CD14-positive monocyte (primary cell): ENCODE results near the gene FREM1. TPM values are rescaled to one million over a fixed set of nuclear protein-coding genes. Genes with fewer than 3 reads are reported as not detected.

Experiments used
- DNase-seq, 3 donors: peaks; one replicate each; pipeline ENCODE4 v3.0.0-alpha.2; 2011 to 2022
- H2AFZ ChIP-seq: 2 replicates; pipeline ENCODE4 v1.6.0; 2012; ENCODE audit warnings: mild to moderate bottlenecking, low read depth, low read length, inconsistent platforms; ENCODE audit not compliant: insufficient read depth, poor library complexity, severe bottlenecking
- H3K27ac ChIP-seq, 2 donors: 1 replicate in 1 of 2; 2 replicates in 1 of 2; pipeline ENCODE4 v1.5.1; 2012 to 2013; ENCODE audit warnings: low read length in 2 of 2, control low read depth in 1 of 2, inconsistent platforms in 1 of 2, low read depth in 1 of 2, mild to moderate bottlenecking in 1 of 2
- H3K27me3 ChIP-seq, 2 donors: one replicate each; pipeline versions ENCODE4 v1.6.0 to v1.6.1; 2011 to 2013; ENCODE audit warnings: low read length in 2 of 2; ENCODE audit not compliant: control insufficient read depth in 2 of 2, insufficient read depth in 2 of 2
- H3K36me3 ChIP-seq, 2 donors: replicated peaks in 1 of 2; 1 replicate in 1 of 2; 2 replicates in 1 of 2; pipeline versions ENCODE4 v1.5.1 to v1.6.1; 2012 to 2013; ENCODE audit warnings: low read length in 2 of 2, control low read depth in 1 of 2, inconsistent platforms in 1 of 2, mild to moderate bottlenecking in 1 of 2; ENCODE audit not compliant: insufficient read depth in 2 of 2, control insufficient read depth in 1 of 2
- H3K4me1 ChIP-seq, 2 donors: 1 replicate in 1 of 2; 2 replicates in 1 of 2; pipeline versions ENCODE4 v1.5.1 to v1.6.1; 2012 to 2013; ENCODE audit warnings: low read length in 2 of 2, control low read depth in 1 of 2, inconsistent platforms in 1 of 2, mild to moderate bottlenecking in 1 of 2, moderate library complexity in 1 of 2; ENCODE audit not compliant: insufficient read depth in 2 of 2, control insufficient read depth in 1 of 2
- H3K4me2 ChIP-seq: replicated peaks from 2 replicates; pipeline ENCODE3; 2012; ENCODE audit warnings: low read length, moderate library complexity, mild to moderate bottlenecking; ENCODE audit not compliant: poor library complexity, severe bottlenecking; ENCODE audit errors: extremely low read depth
- H3K4me3 ChIP-seq, 3 experiments: fragments of 200-600 bp in 1 of 3; sonication (generic) in 1 of 3; replicated peaks in 1 of 3; 1 replicate in 2 of 3; 2 replicates in 1 of 3; pipeline ENCODE4 v1.5.1; 2011 to 2013; ENCODE audit warnings: low read length in 3 of 3, mild to moderate bottlenecking in 3 of 3, control low read depth in 2 of 3, low read depth in 2 of 3, inconsistent platforms in 1 of 3, moderate library complexity in 1 of 3
- H3K79me2 ChIP-seq: 2 replicates; pipeline ENCODE4 v1.6.0; 2012; ENCODE audit warnings: mild to moderate bottlenecking, control low read depth, inconsistent platforms, low read length, moderate library complexity; ENCODE audit not compliant: insufficient read depth
- H3K9ac ChIP-seq: 2 replicates; pipeline ENCODE4 v1.6.0; 2017; ENCODE audit warnings: low read length, mild to moderate bottlenecking; ENCODE audit not compliant: insufficient read depth, poor library complexity, severe bottlenecking
- H3K9me3 ChIP-seq, 2 donors: replicated peaks in 1 of 2; 1 replicate in 1 of 2; 2 replicates in 1 of 2; pipeline versions ENCODE4 v1.5.1 to v1.6.1; 2012 to 2013; ENCODE audit warnings: low read length in 2 of 2, control low read depth in 1 of 2; ENCODE audit not compliant: control insufficient read depth in 1 of 2, insufficient read depth in 1 of 2
- H4K20me1 ChIP-seq: 2 replicates; pipeline ENCODE4 v1.6.0; 2012; ENCODE audit warnings: mild to moderate bottlenecking, low read length, control low read depth, moderate library complexity; ENCODE audit not compliant: insufficient read depth
- H3K27ac Mint-ChIP-seq, 7 donors: one replicate each; pipeline ENCODE4 v1.8.0; 2020; ENCODE audit warnings: mild to moderate bottlenecking in 7 of 7, mixed read lengths in 7 of 7, moderate library complexity in 6 of 7, inconsistent platforms in 2 of 7
- H3K27me3 Mint-ChIP-seq, 3 donors: one replicate each; pipeline ENCODE4 v1.8.0; 2021 to 2022; ENCODE audit warnings: low read depth in 3 of 3, mild to moderate bottlenecking in 3 of 3, mixed read lengths in 3 of 3, moderate library complexity in 3 of 3, inconsistent platforms in 1 of 3
- H3K36me3 Mint-ChIP-seq, 2 donors: one replicate each; pipeline ENCODE4 v1.8.0; 2020; ENCODE audit warnings: mixed read lengths in 2 of 2, inconsistent platforms in 1 of 2, mild to moderate bottlenecking in 1 of 2
- H3K4me1 Mint-ChIP-seq: one replicate; pipeline ENCODE4 v1.8.0; 2020; ENCODE audit warnings: mild to moderate bottlenecking, mixed read lengths
- H3K4me3 Mint-ChIP-seq, 2 donors: one replicate each; pipeline ENCODE4 v1.8.0; 2020; ENCODE audit warnings: mild to moderate bottlenecking in 2 of 2, mixed read lengths in 2 of 2, moderate library complexity in 1 of 2
- H3K9me3 Mint-ChIP-seq, 7 donors: one replicate each; pipeline ENCODE4 v1.8.0; 2020 to 2022; ENCODE audit warnings: mixed read lengths in 7 of 7, mild to moderate bottlenecking in 6 of 7, moderate library complexity in 6 of 7, inconsistent platforms in 2 of 7
- WGBS: methylation state at CpG from one replicate; pipeline ENCODE4 v1.1.5; 2013; ENCODE audit warnings: missing lambda C conversion rate; ENCODE audit not compliant: insufficient coverage; 5-methylcytosine and 5-hydroxymethylcytosine counted together
- intact Hi-C, 2 donors: fragments of 100-400 bp; cut with micrococcal nuclease; formaldehyde crosslinking; loops; one replicate each; pipeline versions ENCODE4 v1.15.0 to v1.15.1; 2023
- polyA plus RNA-seq, 3 donors: library from polyadenylated mRNA; depleted of rRNA in 1 of 3; unstranded in 2 of 3; stranded (reverse) in 1 of 3; fragments of 300-500 nt in 2 of 3; fragments of >200 nt in 1 of 3; fragmentation: Illumina TruSeq in 2 of 3; gene quantifications; 1 replicate in 2 of 3; 2 replicates in 1 of 3; pipeline ENCODE4 v1.2.3, GENCODE V29; 2012 to 2021
- TF ChIP-seq, protein P1 (sequence below): fragments of 200-600 bp; IDR thresholded peaks from one replicate; pipeline ENCODE4 v1.8.0; 2022; ENCODE audit warnings: antibody characterized with exemption, mild to moderate bottlenecking

The FREM1 gene
- polyA plus RNA-seq, 3 donors: not detected

DNA sequence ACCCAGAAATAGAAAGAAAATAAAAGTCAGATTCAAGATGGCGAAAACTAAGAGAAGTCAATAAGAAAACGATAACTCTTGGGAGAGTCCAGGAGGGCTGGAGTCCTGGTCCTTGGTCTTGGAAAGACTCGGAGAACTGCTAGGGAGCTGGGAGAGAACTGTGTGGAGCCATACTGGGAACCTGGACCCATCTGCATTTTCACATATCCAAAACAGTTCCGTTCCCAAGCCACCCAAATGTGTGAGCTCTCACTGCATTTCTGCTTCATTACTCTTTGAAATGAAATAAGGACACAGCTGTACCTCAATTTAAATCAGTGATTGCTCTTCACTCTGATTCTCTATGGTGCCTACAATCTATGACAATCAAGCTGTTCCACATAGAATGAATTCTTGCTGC is 119.6 kb downstream of the FREM1 start:
- no peak overlapping the region for H3K27ac ChIP-seq
- no peak for DNase-seq
- no peaks in the 10 kb centered on the region for H3K27me3 ChIP-seq
- H3K9me3 ChIP-seq: no peaks in the 10 kb centered on the region
- Mint-ChIP-seq H3K4me3 (no peak overlapping the region), H3K9me3 (peaks cover 0 to 1% (median 0%) of the 10 kb centered on the region in 7 donors), H3K27me3 (peaks cover 0 to 4% (median 0%) of the 10 kb centered on the region in 3 donors), H3K36me3 (no peaks in the 10 kb centered on the region), H3K27ac (no peak overlapping the region), H3K4me1 (no peaks in the 10 kb centered on the region)
- TF ChIP-seq, protein P1, sequence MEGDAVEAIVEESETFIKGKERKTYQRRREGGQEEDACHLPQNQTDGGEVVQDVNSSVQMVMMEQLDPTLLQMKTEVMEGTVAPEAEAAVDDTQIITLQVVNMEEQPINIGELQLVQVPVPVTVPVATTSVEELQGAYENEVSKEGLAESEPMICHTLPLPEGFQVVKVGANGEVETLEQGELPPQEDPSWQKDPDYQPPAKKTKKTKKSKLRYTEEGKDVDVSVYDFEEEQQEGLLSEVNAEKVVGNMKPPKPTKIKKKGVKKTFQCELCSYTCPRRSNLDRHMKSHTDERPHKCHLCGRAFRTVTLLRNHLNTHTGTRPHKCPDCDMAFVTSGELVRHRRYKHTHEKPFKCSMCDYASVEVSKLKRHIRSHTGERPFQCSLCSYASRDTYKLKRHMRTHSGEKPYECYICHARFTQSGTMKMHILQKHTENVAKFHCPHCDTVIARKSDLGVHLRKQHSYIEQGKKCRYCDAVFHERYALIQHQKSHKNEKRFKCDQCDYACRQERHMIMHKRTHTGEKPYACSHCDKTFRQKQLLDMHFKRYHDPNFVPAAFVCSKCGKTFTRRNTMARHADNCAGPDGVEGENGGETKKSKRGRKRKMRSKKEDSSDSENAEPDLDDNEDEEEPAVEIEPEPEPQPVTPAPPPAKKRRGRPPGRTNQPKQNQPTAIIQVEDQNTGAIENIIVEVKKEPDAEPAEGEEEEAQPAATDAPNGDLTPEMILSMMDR: no peak
- H3K36me3 ChIP-seq: no peaks in the 10 kb centered on the region
- H3K4me3 ChIP-seq: no peak overlapping the region
- no peak overlapping the region for H2AFZ ChIP-seq
- WGBS: 88% methylated on average over 4 of the region's 4 CpGs
- no peaks in the 10 kb centered on the region for H3K79me2 ChIP-seq
- H3K9ac ChIP-seq: no peak overlapping the region
- H3K4me2 ChIP-seq: no peak overlapping the region
- no peaks in the 10 kb centered on the region for H4K20me1 ChIP-seq
- intact Hi-C loops: no loop called here
- no peaks in the 10 kb centered on the region for H3K4me1 ChIP-seq

DNA sequence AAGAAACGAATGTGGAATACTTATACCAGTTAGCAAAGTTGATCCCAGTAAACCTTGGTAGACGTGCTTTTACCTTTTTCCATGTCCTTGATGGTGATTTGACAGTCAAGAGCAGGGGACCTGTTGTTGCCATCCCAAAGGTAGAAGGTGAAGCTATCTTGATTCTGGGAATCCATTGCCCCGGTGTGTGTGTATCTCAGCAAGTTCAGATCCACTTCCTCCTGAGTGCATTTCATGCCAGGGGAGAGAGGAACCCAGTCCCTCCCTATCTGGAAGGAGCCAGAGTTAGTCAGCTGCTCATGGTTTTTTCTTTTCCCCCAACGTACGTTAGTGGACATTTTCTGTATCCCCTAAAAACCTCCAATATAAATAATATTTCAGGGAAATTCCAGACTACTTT is 121.4 kb downstream of the FREM1 start:
- no peaks in the 10 kb centered on the region for H3K4me1 ChIP-seq
- no peak overlapping the region for H3K27ac ChIP-seq
- H3K9me3 ChIP-seq: no peaks in the 10 kb centered on the region
- Mint-ChIP-seq H3K4me3 (no peak overlapping the region), H3K36me3 (no peaks in the 10 kb centered on the region), H3K27ac (no peak overlapping the region), H3K27me3 (peaks cover 0 to 4% (median 0%) of the 10 kb centered on the region in 3 donors), H3K4me1 (no peaks in the 10 kb centered on the region), H3K9me3 (no peaks in the 10 kb centered on the region)
- no peaks in the 10 kb centered on the region for H3K27me3 ChIP-seq
- DNase-seq: no peak
- H2AFZ ChIP-seq: no peak overlapping the region
- H3K4me2 ChIP-seq: no peak overlapping the region
- intact Hi-C loops: no loop called here
- H3K9ac ChIP-seq: no peak overlapping the region
- TF ChIP-seq, protein P1: no peak
- no peaks in the 10 kb centered on the region for H3K79me2 ChIP-seq
- no peak overlapping the region for H3K4me3 ChIP-seq
- 67% methylated on average over 1 of the region's 5 CpGs for WGBS
- no peaks in the 10 kb centered on the region for H3K36me3 ChIP-seq
- H4K20me1 ChIP-seq: no peaks in the 10 kb centered on the region
